ENCODE measurements around the gene KCNK3. TPM values are rescaled to one million over a fixed set of nuclear protein-coding genes. Genes with fewer than 3 reads are reported as not detected.

KCNK3 gene
- total and polyA plus RNA-seq, 11 donors = 0.61 to 12.2 (median 2.1) TPM

- H3K36me3 ChIP-seq = no peaks in the 10 kb centered on the region
- WGBS, 4 donors = 39 to 53% (median 46%) methylated on average over 10 to 11 of the region's 11 CpGs
- peak in 1 of 5 donors; percentile 39 for DNase-seq
- H3K9me3 ChIP-seq = peaks cover 0 to under 1% (median 0%) of the 10 kb centered on the region in 12 donors
- H3K4me3 ChIP-seq = no peak overlapping the region
- intact Hi-C loops (cut with DNase I) = no loop called here
- ATAC-seq = peak in 2 of 4 donors; percentile 25 to 33
- H3K27me3 ChIP-seq = no peaks in the 10 kb centered on the region
- H3K27ac ChIP-seq = peak overlapping the region in 10 of 12 donors; percentile 44 to 81 (median 73)
- TF ChIP-seq POLR2A (IDR thresholded peaks at IDR 0.05) = no peak
- no peak for TF ChIP-seq CTCF (IDR thresholded peaks at IDR 0.05)
- H3K4me1 ChIP-seq = peaks cover 0 to 54% (median 20%) of the 10 kb centered on the region in 12 donors
Observed at GRCh38 chr2:26711457-26712161, 19.1 kb downstream of the KCNK3 start.

- 68 to 83% (median 73%) methylated on average over 10 to 11 of the region's 11 CpGs for WGBS, 4 donors
- no peak for TF ChIP-seq CTCF (IDR thresholded peaks at IDR 0.05)
- no peak for TF ChIP-seq POLR2A (IDR thresholded peaks at IDR 0.05)
- H3K27ac ChIP-seq = peak overlapping the region in 6 of 12 donors; percentile 39 to 81 (median 76)
- no peaks in the 10 kb centered on the region for H3K27me3 ChIP-seq
- peaks cover 0 to 5% (median 0%) of the 10 kb centered on the region in 12 donors for H3K9me3 ChIP-seq
- DNase-seq = peak in 4 of 5 donors; percentile 28 to 58 (median 54)
- H3K4me3 ChIP-seq = no peak overlapping the region
- H3K4me1 ChIP-seq = peaks cover 0 to 43% (median 20%) of the 10 kb centered on the region in 12 donors
- no peaks in the 10 kb centered on the region for H3K36me3 ChIP-seq
- peak in 3 of 4 donors; percentile 26 to 59 (median 48) for ATAC-seq
- intact Hi-C loops (cut with DNase I) = no loop called here
Observed at GRCh38 chr2:26712486-26713465, 20.3 kb downstream of the KCNK3 start.

GRCh38 chr2:26715528-26716270 lies 23.2 kb downstream of the KCNK3 start:
- Histone ChIP-seq H3K4me1 (peaks cover 0 to 46% (median 28%) of the 10 kb centered on the region in 12 donors), H3K9me3 (peaks cover 0 to 5% (median 0%) of the 10 kb centered on the region in 12 donors), H3K27ac (no peak overlapping the region), H3K27me3 (no peaks in the 10 kb centered on the region), H3K36me3 (no peaks in the 10 kb centered on the region), H3K4me3 (no peak overlapping the region)
- no peak for DNase-seq
- 79 to 81% (median 80%) methylated on average over 11 to 13 of the region's 13 CpGs for WGBS, 4 donors
- intact Hi-C loops (cut with DNase I) = no loop called here
- ATAC-seq = no peak
- no peak for TF ChIP-seq CTCF (IDR thresholded peaks at IDR 0.05)
- no peak for TF ChIP-seq POLR2A (IDR thresholded peaks at IDR 0.05)
